H1 (cell line): ENCODE results near the gene CPNE4. TPM values are rescaled to one million over a fixed set of nuclear protein-coding genes. Genes with fewer than 3 reads are reported as not detected.

Experiments
- CTCF ChIA-PET: fragments of 300-600 bp; sonication (Branson Sonifier 250); formaldehyde crosslinking; loops from one replicate; lab custom pipeline; 2021; ENCODE audit not compliant: partially characterized antibody; lab: Charles Lee
- POLR2A ChIA-PET: fragments of 300-600 bp; sonication (Branson Sonifier 250); formaldehyde crosslinking; loops from one replicate; lab custom pipeline; 2021; ENCODE audit warnings: inconsistent platforms; ENCODE audit not compliant: partially characterized antibody; lab: Charles Lee
- DNase-seq, 2 experiments: peaks; one replicate each; pipeline versions ENCODE4 v3.0.0 to v3.0.0-alpha.2; 2010 to 2022; ENCODE audit warnings: low spot score in 2 of 2, low read depth in 1 of 2, mixed read lengths in 1 of 2
- FAIRE-seq: peaks from 2 replicates; lab custom pipeline; 2011; peaks lifted over from hg19 to GRCh38; lab: Jason Lieb, UNC
- H2AFZ ChIP-seq: 2 replicates; pipeline ENCODE4 v1.8.1; 2012; ENCODE audit warnings: low read length, inconsistent platforms
- H2AK5ac ChIP-seq: 2 replicates; pipeline ENCODE4 v1.6.1; 2013; ENCODE audit warnings: low read depth, low read length
- H2BK120ac ChIP-seq: replicated peaks from 2 replicates; pipeline ENCODE3; 2013; ENCODE audit warnings: low read depth, low read length, inconsistent platforms
- H2BK12ac ChIP-seq: 2 replicates; pipeline ENCODE4 v1.6.1; 2013; ENCODE audit warnings: low read depth, low read length
- H2BK15ac ChIP-seq: 2 replicates; pipeline ENCODE4 v1.6.1; 2013; ENCODE audit warnings: low read length
- H2BK20ac ChIP-seq: 2 replicates; pipeline ENCODE4 v1.6.1; 2013; ENCODE audit warnings: low read length
- H2BK5ac ChIP-seq: 2 replicates; pipeline ENCODE4 v1.6.1; 2013; ENCODE audit warnings: low read depth, low read length
- H3K14ac ChIP-seq: 2 replicates; pipeline ENCODE4 v1.6.1; 2013; ENCODE audit warnings: inconsistent platforms; ENCODE audit not compliant: insufficient read length
- H3K18ac ChIP-seq: 2 replicates; pipeline ENCODE4 v1.6.1; 2013; ENCODE audit warnings: low read length; ENCODE audit errors: extremely low read depth
- H3K23ac ChIP-seq: 2 replicates; pipeline ENCODE4 v1.6.1; 2013; ENCODE audit warnings: inconsistent platforms; ENCODE audit not compliant: insufficient read length
- H3K23me2 ChIP-seq: 2 replicates; pipeline ENCODE4 v1.6.1; 2013; ENCODE audit warnings: low read depth, low read length
- H3K27ac ChIP-seq: 2 replicates; pipeline ENCODE4 v1.6.1; 2011; ENCODE audit warnings: low read depth, low read length, inconsistent platforms
- H3K27me3 ChIP-seq, 4 experiments: replicated peaks in 1 of 4; 1 replicate in 1 of 4; 2 replicates in 3 of 4; pipeline versions ENCODE4 v1.6.1 to v1.8.1; 2011 to 2013; ENCODE audit warnings: low read length in 3 of 4, mild to moderate bottlenecking in 3 of 4, inconsistent platforms in 2 of 4, mixed read lengths in 2 of 4, moderate library complexity in 1 of 4; ENCODE audit not compliant: control insufficient read depth in 3 of 4, insufficient read depth in 3 of 4; ENCODE audit errors: extremely low read depth in 1 of 4
- H3K36me3 ChIP-seq, 4 experiments: 2 replicates each; pipeline versions ENCODE4 v1.6.1 to v1.8.1; 2011 to 2013; ENCODE audit warnings: mild to moderate bottlenecking in 4 of 4, low read length in 3 of 4, moderate library complexity in 2 of 4, control low read depth in 1 of 4, inconsistent platforms in 1 of 4; ENCODE audit not compliant: insufficient read depth in 4 of 4, control insufficient read depth in 2 of 4
- H3K4ac ChIP-seq: replicated peaks from 2 replicates; pipeline ENCODE3; 2013; ENCODE audit warnings: low read length, low read depth, mixed read lengths, inconsistent platforms; ENCODE audit not compliant: insufficient read length
- H3K4me1 ChIP-seq, 4 experiments: replicated peaks in 1 of 4; 1 replicate in 1 of 4; 2 replicates in 3 of 4; pipeline versions ENCODE4 v1.6.1 to v1.8.1; 2011 to 2013; ENCODE audit warnings: low read length in 3 of 4, inconsistent platforms in 2 of 4, mixed read lengths in 1 of 4; ENCODE audit not compliant: insufficient read depth in 4 of 4, control insufficient read depth in 3 of 4
- H3K4me2 ChIP-seq, 2 experiments: 2 replicates each; pipeline versions ENCODE4 v1.6.1 to v1.8.1; 2011 to 2013; ENCODE audit warnings: low read depth in 2 of 2, low read length in 2 of 2, control low read depth in 1 of 2, inconsistent platforms in 1 of 2, mild to moderate bottlenecking in 1 of 2; ENCODE audit not compliant: insufficient read depth in 1 of 2
- H3K4me3 ChIP-seq, 4 experiments: fragments of 200-600, 300-600 bp in 1 of 4; sonication (generic), shearing (Covaris generic), sonication (Bioruptor Twin) in 1 of 4; 2 replicates each; pipeline versions ENCODE4 v1.5.1 to v1.8.1; 2011 to 2016; ENCODE audit warnings: low read length in 4 of 4, low read depth in 3 of 4, control low read depth in 2 of 4, inconsistent platforms in 2 of 4, mild to moderate bottlenecking in 2 of 4, mixed read lengths in 1 of 4, moderate library complexity in 1 of 4; ENCODE audit not compliant: insufficient read depth in 2 of 4; ENCODE audit errors: extremely low read depth in 1 of 4
- H3K56ac ChIP-seq: replicated peaks from 2 replicates; pipeline ENCODE3; 2013; ENCODE audit warnings: low read depth, mild to moderate bottlenecking, mixed read lengths, low read length, inconsistent platforms; ENCODE audit not compliant: insufficient read length
- H3K79me1 ChIP-seq: 2 replicates; pipeline ENCODE4 v1.6.1; 2013; ENCODE audit warnings: low read depth, low read length, control low read depth
- H3K79me2 ChIP-seq, 2 experiments: 2 replicates each; pipeline versions ENCODE4 v1.6.1 to v1.8.1; 2012 to 2013; ENCODE audit warnings: low read length in 2 of 2, mild to moderate bottlenecking in 2 of 2, inconsistent platforms in 1 of 2; ENCODE audit not compliant: insufficient read depth in 2 of 2, control insufficient read depth in 1 of 2
- H3K9ac ChIP-seq, 4 experiments: replicated peaks in 1 of 4; 1 replicate in 1 of 4; 2 replicates in 3 of 4; pipeline versions ENCODE4 v1.6.1 to v1.8.1; 2011 to 2013; ENCODE audit warnings: low read depth in 3 of 4, low read length in 3 of 4, control low read depth in 2 of 4, mild to moderate bottlenecking in 2 of 4, moderate library complexity in 2 of 4, inconsistent platforms in 1 of 4; ENCODE audit errors: extremely low read depth in 1 of 4
- H3K9me3 ChIP-seq, 2 experiments: 2 replicates each; pipeline versions ENCODE4 v1.6.1 to v1.8.1; 2012 to 2013; ENCODE audit warnings: mild to moderate bottlenecking in 2 of 2, moderate library complexity in 2 of 2, control low read depth in 1 of 2, inconsistent platforms in 1 of 2, low read depth in 1 of 2, low read length in 1 of 2, mixed read lengths in 1 of 2; ENCODE audit not compliant: insufficient read depth in 2 of 2
- H4K20me1 ChIP-seq, 2 experiments: replicated peaks in 1 of 2; 2 replicates each; pipeline versions ENCODE3 to v1.8.1; 2011 to 2013; ENCODE audit warnings: inconsistent platforms in 2 of 2, low read length in 2 of 2, mild to moderate bottlenecking in 1 of 2; ENCODE audit not compliant: insufficient read depth in 2 of 2, control insufficient read depth in 1 of 2
- H4K5ac ChIP-seq: 2 replicates; pipeline ENCODE4 v1.6.1; 2013; ENCODE audit warnings: low read length, low read depth, mixed read lengths, inconsistent platforms; ENCODE audit not compliant: insufficient read length
- H4K8ac ChIP-seq: 2 replicates; pipeline ENCODE4 v1.8.0; 2013; ENCODE audit warnings: mild to moderate bottlenecking, moderate library complexity, low read length, inconsistent platforms; ENCODE audit not compliant: insufficient read depth; ENCODE audit errors: extremely low read depth
- H4K91ac ChIP-seq: replicated peaks from 2 replicates; pipeline ENCODE3; 2013; ENCODE audit warnings: low read length, mixed read lengths, inconsistent platforms; ENCODE audit not compliant: insufficient read length
- TEAD4 ChIP-seq: IDR thresholded peaks from 2 replicates; pipeline ENCODE4 v1.6.1; 2012; ENCODE audit warnings: low read depth, low read length, inconsistent platforms, mixed read lengths
- WGBS, 2 experiments: shearing (Covaris generic) in 1 of 2; methylation state at CpG; one replicate each; pipeline versions ENCODE4 v1.1.6 to v1.1.7; 2013 to 2015; ENCODE audit warnings: low lambda C conversion rate in 2 of 2, mixed read lengths in 2 of 2, inconsistent platforms in 1 of 2, low coverage in 1 of 2, missing lambda C conversion rate in 1 of 2; ENCODE audit not compliant: insufficient replicate concordance in 2 of 2, insufficient coverage in 1 of 2, insufficient read length in 1 of 2; ENCODE audit errors: extremely low coverage in 1 of 2, missing lambda C conversion rate in 1 of 2; 5-methylcytosine and 5-hydroxymethylcytosine counted together
- polyA plus RNA-seq, 7 experiments: library from polyadenylated mRNA; depleted of rRNA in 3 of 7; stranded (reverse) in 5 of 7; unstranded in 2 of 7; fragments of >200 nt in 5 of 7; fragments of 200-250 nt in 2 of 7; gene quantifications; 1 replicate in 5 of 7; 2 replicates in 1 of 7; 4 replicates in 1 of 7; pipeline versions ENCODE4 v1.2.1 to v1.2.3, GENCODE V29; 2011 to 2013; ENCODE audit warnings: missing spikeins in 2 of 7, mixed read lengths in 2 of 7
- total RNA-seq: library from RNA; stranded (reverse); fragmentation: NEBNext Ultra II Directional; extraction: Animal tissue kit (Norgen Biotek cat#: 25700); gene quantifications from 2 replicates; pipeline ENCODE4 v1.2.1, GENCODE V29; 2021

CPNE4 gene
- total and polyA plus RNA-seq, 2 of the 8 experiments (the other 6 are each of a cell fraction or from before 2014, with no cell fraction given), result 0.82 to 3.8 TPM

- Histone ChIP-seq H3K56ac (no peak overlapping the region), H2BK5ac (no peak overlapping the region), H3K9me3 (no peaks in the 10 kb centered on the region), H3K23ac (no peak overlapping the region), H4K91ac (no peak overlapping the region), H3K79me1 (no peaks in the 10 kb centered on the region), H3K27me3 (no peaks in the 10 kb centered on the region), H3K27ac (no peak overlapping the region), H2AK5ac (no peak overlapping the region), H2BK15ac (no peak overlapping the region), H3K18ac (no peak overlapping the region), H4K20me1 (no peaks in the 10 kb centered on the region), H3K4me3 (no peak overlapping the region), H2BK20ac (no peak overlapping the region), H2BK12ac (no peak overlapping the region), H4K8ac (no peak overlapping the region), H4K5ac (no peak overlapping the region), H3K4ac (no peak overlapping the region), H3K23me2 (no peaks in the 10 kb centered on the region), H3K79me2 (no peaks in the 10 kb centered on the region), H3K9ac (no peak overlapping the region), H2BK120ac (no peak overlapping the region), H3K14ac (no peak overlapping the region), H3K36me3 (no peaks in the 10 kb centered on the region), H2AFZ (no peak overlapping the region), H3K4me2 (no peak overlapping the region), H3K4me1 (no peaks in the 10 kb centered on the region)
- ChIA-PET CTCF (interaction anchor here (2.2 kb wide), 1 partner anchor 11 kb away, joined by 11 read pairs; no protein-coding TSS in a partner anchor), POLR2A (interaction anchor here (0.7 kb wide), 1 partner anchor 22 kb away, joined by 3 read pairs; no protein-coding TSS in a partner anchor)
- no peak for FAIRE-seq
- TF ChIP-seq TEAD4, result no peak
- WGBS, 2 experiments, result 89% methylated on average over 2 of the region's 2 CpGs; no CpG with 5 or more reads in 1 of the 2 experiments
- DNase-seq, result no peak
These were observed 153.9 kb downstream of the CPNE4 start for GRCh38 chr3:131880948-131881347.
